Bronchial epithelial cell (primary cell): ENCODE measurements around the gene PEX6. TPM values are rescaled to one million over a fixed set of nuclear protein-coding genes. Genes with fewer than 3 reads are reported as not detected.
"Not testable (repeated sequence)": the region's sequence is repeated elsewhere in the genome, so short reads cannot be mapped to it uniquely, and the experiment has no call there.

Source experiments
- DNase-seq: peaks from one replicate; pipeline ENCODE4 v3.0.0-alpha.2; 2010; ENCODE audit warnings: low read depth
- FAIRE-seq: peaks from 2 replicates; lab custom pipeline; 2011; peaks lifted over from hg19 to GRCh38; lab: Jason Lieb, UNC
- H3K27me3 ChIP-seq: 2 replicates; pipeline ENCODE4 v1.5.1; 2011; ENCODE audit warnings: low read length; ENCODE audit not compliant: control insufficient read depth, insufficient read depth
- H3K36me3 ChIP-seq: 2 replicates; pipeline ENCODE4 v1.5.1; 2011; ENCODE audit warnings: low read length; ENCODE audit not compliant: control insufficient read depth, insufficient read depth
- H3K4me3 ChIP-seq: 2 replicates; pipeline ENCODE4 v1.5.1; 2011; ENCODE audit warnings: mild to moderate bottlenecking, low read depth, low read length, control low read depth
- total RNA-seq: library from RNA; depleted of rRNA; stranded (reverse); fragments of >200 nt; gene quantifications from 2 replicates; pipeline ENCODE4 v1.2.1, GENCODE V29; 2014
- TF ChIP-seq, protein P1 (sequence below): IDR thresholded peaks from 2 replicates; pipeline ENCODE4 v1.5.1; 2011; ENCODE audit warnings: mild to moderate bottlenecking, moderate library complexity, low read length, control low read depth, inconsistent platforms; ENCODE audit not compliant: insufficient read depth, severe bottlenecking

The PEX6 gene
- total RNA-seq, 1 donor from 2014 or later = 25.0 TPM

DNA sequence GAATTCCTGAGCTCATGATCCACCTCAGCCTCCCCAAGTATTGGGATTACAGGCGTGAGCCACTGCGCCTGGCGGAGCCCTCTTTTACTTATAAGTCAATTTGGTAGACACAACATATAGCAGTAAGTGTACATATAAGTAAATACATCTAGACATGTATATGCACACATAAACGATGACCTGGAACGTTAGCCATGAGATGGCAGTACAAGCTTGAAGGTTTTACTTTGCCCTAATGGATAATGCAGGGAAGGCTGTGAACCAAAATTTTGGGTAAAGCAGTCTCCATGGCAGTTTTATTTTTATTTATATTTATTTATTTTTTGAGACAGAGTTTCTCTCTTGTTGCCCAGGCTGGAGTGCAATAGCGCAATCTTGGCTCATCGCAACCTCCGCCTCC lies 20.9 kb downstream of the PEX6 start:
- TF ChIP-seq, protein P1, sequence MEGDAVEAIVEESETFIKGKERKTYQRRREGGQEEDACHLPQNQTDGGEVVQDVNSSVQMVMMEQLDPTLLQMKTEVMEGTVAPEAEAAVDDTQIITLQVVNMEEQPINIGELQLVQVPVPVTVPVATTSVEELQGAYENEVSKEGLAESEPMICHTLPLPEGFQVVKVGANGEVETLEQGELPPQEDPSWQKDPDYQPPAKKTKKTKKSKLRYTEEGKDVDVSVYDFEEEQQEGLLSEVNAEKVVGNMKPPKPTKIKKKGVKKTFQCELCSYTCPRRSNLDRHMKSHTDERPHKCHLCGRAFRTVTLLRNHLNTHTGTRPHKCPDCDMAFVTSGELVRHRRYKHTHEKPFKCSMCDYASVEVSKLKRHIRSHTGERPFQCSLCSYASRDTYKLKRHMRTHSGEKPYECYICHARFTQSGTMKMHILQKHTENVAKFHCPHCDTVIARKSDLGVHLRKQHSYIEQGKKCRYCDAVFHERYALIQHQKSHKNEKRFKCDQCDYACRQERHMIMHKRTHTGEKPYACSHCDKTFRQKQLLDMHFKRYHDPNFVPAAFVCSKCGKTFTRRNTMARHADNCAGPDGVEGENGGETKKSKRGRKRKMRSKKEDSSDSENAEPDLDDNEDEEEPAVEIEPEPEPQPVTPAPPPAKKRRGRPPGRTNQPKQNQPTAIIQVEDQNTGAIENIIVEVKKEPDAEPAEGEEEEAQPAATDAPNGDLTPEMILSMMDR = no peak
- Histone ChIP-seq H3K27me3 (no peaks in the 10 kb centered on the region), H3K36me3 (peaks cover 4% of the 10 kb centered on the region), H3K4me3 (no peak overlapping the region)
- no peak for FAIRE-seq
- no peak for DNase-seq

DNA sequence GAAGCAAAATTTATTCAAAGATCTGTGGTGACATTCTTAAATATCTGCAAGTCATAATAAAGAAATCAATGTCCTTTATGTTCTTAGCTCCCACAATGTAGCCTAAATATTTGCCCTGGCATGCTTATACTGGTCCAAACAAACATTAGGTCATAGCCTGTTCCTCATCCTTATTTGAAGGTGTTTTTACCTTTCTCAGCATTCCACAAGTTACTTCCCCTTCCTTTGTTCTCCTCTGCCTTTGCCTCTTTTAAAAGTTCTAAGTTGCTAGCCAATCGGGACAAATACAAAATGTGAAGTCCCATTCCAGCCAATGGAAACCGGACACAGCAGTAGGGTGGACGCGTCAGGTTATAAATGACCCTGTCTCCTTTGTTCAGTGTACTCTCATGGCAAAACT lies 24.6 kb downstream of the PEX6 start:
- not testable (repeated sequence) for H3K36me3 ChIP-seq, FAIRE-seq, H3K4me3 ChIP-seq, H3K27me3 ChIP-seq
- DNase-seq = peak; percentile 52

DNA sequence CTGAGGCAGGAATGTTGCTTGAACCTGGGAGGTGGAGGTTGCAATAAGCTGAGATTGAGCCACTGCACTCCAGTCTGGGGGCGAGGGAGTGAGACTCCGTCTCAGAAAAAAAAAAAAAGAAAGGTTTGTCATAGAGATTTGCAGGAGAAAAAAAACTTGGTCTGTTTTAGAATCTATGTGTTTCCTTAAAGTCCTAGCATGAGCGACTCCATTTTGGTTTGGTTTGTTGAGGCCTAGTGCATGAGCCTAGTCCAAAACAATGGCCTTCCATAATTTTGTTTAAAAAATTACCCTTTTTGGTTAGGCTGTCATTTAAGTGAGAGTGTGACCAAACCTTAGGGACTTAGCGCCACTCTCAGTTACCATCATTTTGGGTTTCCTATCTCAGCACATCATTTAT lies 26.6 kb downstream of the PEX6 start:
- DNase-seq = no peak
- Histone ChIP-seq H3K27me3 (no peaks in the 10 kb centered on the region), H3K4me3 (no peak overlapping the region), H3K36me3 (no peaks in the 10 kb centered on the region)
- FAIRE-seq = no peak
- TF ChIP-seq, protein P1 = no peak

DNA sequence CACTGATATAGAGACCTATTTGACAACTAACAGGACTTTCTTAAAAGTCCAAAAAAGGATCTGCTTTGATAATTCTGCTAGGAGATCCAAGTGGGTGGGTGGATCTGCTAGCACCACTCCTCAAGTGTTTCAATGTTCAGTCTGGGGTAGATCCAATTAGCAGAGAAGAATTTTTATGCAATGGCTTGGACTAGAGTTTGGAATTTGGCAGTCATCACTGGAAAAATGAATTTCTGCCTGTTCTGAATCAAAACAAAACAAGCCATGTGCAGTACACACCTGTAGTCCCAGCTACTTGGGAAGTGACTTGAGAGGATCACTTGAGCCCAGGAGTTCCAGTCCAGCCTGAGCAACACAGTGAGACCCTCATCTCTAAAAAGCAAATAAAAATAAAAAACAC lies 31.0 kb downstream of the PEX6 start:
- FAIRE-seq (no peak), DNase-seq (no peak)
- H3K4me3 ChIP-seq = no peak overlapping the region
- H3K36me3 ChIP-seq = no peaks in the 10 kb centered on the region
- TF ChIP-seq, protein P1 = no peak
- H3K27me3 ChIP-seq = no peaks in the 10 kb centered on the region

DNA sequence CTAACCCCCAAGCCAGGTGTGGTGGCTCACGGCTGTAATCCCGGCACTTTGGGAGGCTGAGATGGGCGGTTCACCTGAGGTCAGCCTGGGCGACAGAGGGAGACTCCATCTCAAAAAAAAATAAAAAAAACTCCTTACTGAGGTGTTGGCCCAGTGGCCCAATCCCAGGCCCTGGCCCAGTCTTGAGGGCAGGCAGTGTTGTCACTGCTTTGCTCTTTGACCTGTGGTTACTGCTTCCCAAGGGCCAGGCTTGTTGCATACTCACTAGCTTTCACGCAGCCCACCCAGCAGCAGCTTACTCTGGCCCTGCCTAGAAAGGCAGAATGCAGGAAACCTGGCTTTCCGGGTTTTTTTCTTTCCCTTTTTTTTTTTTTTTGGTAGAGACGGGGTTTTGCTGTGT lies 36.5 kb downstream of the PEX6 start:
- TF ChIP-seq, protein P1 = no peak
- FAIRE-seq (no peak), DNase-seq (no peak)
- Histone ChIP-seq H3K4me3 (no peak overlapping the region), H3K27me3 (no peaks in the 10 kb centered on the region), H3K36me3 (peaks cover 13% of the 10 kb centered on the region)

DNA sequence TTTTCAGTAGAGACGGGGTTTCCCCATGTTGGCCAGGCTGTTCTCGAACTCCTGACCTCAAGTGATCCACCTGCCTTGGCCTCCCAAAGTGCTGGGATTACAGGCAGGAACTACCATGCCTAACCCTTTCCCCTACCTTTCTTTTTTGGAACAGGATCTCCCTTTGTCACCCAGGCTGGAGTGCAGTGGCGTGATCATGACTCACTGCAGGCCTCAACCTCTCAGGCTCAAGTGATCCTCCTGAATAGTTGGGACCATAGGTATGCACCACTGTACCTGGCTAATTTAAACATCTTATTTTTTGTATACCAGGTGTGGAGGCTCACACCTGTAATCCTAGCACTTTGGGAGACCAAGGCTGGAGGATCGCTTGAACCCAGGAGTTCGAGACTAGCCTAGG lies 37.6 kb downstream of the PEX6 start:
- FAIRE-seq, H3K4me3 ChIP-seq, H3K27me3 ChIP-seq: not testable (repeated sequence)
- H3K36me3 ChIP-seq = peaks cover 14% of the 10 kb centered on the region
- DNase-seq = peak; percentile 30

DNA sequence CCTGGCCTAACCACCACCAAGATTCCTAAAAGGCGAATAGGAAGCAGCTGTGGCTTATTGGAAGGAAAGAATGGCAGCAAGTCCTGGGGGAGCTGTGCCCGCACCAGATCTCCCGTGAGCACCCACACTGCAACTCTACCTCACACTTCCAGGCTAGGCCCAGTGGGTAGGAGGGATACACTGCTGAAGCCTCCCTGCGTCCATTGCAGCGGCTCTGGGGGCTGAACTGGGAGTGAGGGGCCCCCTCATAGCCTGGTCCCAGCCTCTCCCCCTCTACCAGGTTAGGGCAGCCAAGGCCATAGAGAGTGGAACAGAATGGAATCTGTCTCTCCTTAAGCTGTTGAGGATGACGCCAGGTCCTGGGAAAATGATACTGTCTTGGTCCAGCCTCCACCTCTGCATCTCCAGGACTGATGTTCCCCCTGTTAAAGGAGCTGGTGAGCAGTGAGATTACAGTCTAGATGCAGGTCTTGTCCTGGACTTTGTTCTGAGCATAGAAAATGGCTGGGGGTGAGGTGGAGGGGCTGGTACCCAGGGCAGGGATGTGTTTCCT lies 38.4 kb downstream of the PEX6 start:
- no peak for FAIRE-seq
- TF ChIP-seq, protein P1 = no peak
- H3K4me3 ChIP-seq = no peak overlapping the region
- peaks cover 18% of the 10 kb centered on the region for H3K36me3 ChIP-seq
- no peaks in the 10 kb centered on the region for H3K27me3 ChIP-seq
- no peak for DNase-seq
